Fibroblast of upper back skin (primary cell): ENCODE results near the gene GFPT1.
"Not testable (repeated sequence)": the region's sequence is repeated elsewhere in the genome, so short reads cannot be mapped to it uniquely, and the experiment has no call there.

Source experiments
- DNase-seq: peaks from one replicate; pipeline ENCODE4 v3.0.0-alpha.2; 2013

The GFPT1 gene

GRCh38 chr2:69386789-69387734 lies at the start of gene GFPT1:
GFPT1 (minus strand) TSS chr2:69387227; CDS start chr2:69387071, 156 bp downstream.
- DNase-seq, result peak; percentile 95

GRCh38 chr2:69436596-69436937 lies 49.5 kb upstream of the GFPT1 start:
- DNase-seq, result no peak

- no peak for DNase-seq
Measured at GRCh38 chr2:69434753-69435152, 47.7 kb upstream of the GFPT1 start.

- no peak for DNase-seq
Measured at GRCh38 chr2:69429491-69430183, 42.6 kb upstream of the GFPT1 start.

GRCh38 chr2:69428981-69429380 lies 42.0 kb upstream of the GFPT1 start:
- DNase-seq, result no peak

GRCh38 chr2:69424419-69424818 lies 37.4 kb upstream of the GFPT1 start:
- DNase-seq, result no peak

GRCh38 chr2:69422198-69422597 lies 35.2 kb upstream of the GFPT1 start:
- no peak for DNase-seq

GRCh38 chr2:69419111-69419510 lies 32.1 kb upstream of the GFPT1 start:
- DNase-seq, result not testable (repeated sequence)

GRCh38 chr2:69416147-69416546 lies 29.1 kb upstream of the GFPT1 start:
- no peak for DNase-seq

- no peak for DNase-seq
Measured at GRCh38 chr2:69411120-69411519, 24.1 kb upstream of the GFPT1 start.

GRCh38 chr2:69405306-69405705 lies 18.3 kb upstream of the GFPT1 start:
- DNase-seq, result no peak

- no peak for DNase-seq
Measured at GRCh38 chr2:69400121-69400520, 13.1 kb upstream of the GFPT1 start.

- no peak for DNase-seq
Measured at GRCh38 chr2:69397234-69397633, 10.2 kb upstream of the GFPT1 start.

- DNase-seq, result no peak
Measured at GRCh38 chr2:69395866-69396265, 8.8 kb upstream of the GFPT1 start.

GRCh38 chr2:69393963-69394362 lies 6.9 kb upstream of the GFPT1 start:
- no peak for DNase-seq

GRCh38 chr2:69390471-69390870 lies 3.4 kb upstream of the GFPT1 start:
- no peak for DNase-seq

- DNase-seq, result peak; percentile 6
Measured at GRCh38 chr2:69390001-69390400, 3.0 kb upstream of the GFPT1 start.

GRCh38 chr2:69389271-69389670 lies 2.2 kb upstream of the GFPT1 start:
- DNase-seq, result no peak

GRCh38 chr2:69387770-69388481 lies 899 bp upstream of the GFPT1 start:
- DNase-seq, result no peak

GRCh38 chr2:69386360-69386759 lies 667 bp downstream of the GFPT1 start:
- no peak for DNase-seq

- DNase-seq, result peak; percentile 77
Measured at GRCh38 chr2:69385443-69386151, 1.4 kb downstream of the GFPT1 start.

GRCh38 chr2:69384618-69385081 lies 2.4 kb downstream of the GFPT1 start:
- peak; percentile 12 for DNase-seq
